HG03575 (cell line): ENCODE data around the gene SLC16A8.

Source experiments
- ATAC-seq: cut with Tn5 transposase; IDR thresholded peaks from one replicate; pipeline ENCODE4 v1.9.1; 2021; ENCODE audit not compliant: unreplicated experiment, insufficient number of reproducible peaks, low FRiP score; ENCODE audit errors: extremely low read depth

SLC16A8 gene

DNA sequence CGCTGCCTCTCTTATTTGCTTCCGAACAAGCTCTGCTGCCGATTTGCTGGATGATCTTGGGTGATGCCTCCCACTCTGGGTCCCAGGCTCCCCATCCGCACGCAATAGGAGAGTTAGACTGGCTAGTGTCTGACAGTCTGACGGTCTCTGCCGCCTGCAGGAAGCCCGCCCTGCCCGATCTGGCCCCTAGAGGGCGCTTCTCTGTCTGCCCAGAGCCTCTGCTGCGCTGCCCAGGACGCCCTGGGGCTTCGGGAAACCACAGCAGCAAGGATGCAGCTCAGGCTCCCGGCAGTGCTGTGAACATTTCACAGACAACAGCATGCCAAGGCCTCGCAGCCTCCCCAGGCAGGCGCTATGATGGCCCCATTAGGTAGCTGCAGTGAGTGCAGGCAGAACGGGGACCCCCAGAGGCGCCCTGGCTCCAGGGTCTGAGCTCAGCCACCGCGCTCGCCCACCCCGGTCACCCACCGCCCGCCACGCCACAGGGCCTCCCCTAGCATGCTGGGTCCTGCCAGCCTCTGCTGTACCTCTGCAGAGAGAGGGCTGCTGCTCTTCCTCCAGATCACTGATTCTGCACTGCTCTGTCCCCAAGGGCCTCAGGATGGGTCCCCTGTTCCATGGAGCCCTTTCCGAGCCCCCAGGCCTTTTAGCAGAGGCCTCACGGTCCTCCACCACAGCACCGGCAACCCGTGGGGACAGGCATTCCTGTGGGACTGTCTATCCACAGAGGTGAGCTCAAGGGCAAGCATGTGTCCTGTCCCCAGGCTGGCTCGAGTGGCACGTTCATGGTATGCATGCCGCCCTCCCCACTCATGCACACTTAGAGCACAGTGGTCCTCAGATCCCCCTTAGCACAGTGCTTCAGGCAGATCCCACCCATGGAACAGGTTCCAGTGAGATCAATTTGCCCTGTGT, 30.8 kb upstream of the SLC16A8 start:
- ATAC-seq, result no peak

DNA sequence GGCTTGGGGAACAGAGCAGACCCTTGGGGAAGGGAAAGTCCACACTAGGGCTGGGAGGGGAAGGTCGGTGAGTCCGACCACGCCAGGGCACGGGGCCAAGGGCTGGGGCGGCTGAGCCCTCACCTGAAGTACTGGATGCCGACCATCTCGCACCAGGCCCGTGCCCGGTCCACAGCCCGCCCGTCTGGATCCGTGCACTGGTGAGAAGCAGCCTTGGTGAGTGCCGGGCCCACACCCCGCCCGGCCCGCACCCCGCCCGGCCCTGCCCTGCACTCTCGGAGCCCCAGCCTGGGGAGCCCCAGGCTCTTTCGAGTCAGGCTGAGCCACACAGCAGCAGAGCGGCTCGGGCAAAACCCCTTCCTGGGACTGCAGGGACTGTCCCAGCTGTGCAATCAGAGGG, 28.4 kb upstream of the SLC16A8 start:
- ATAC-seq, result no peak

GRCh38 chr22:38111925-38112355, 28.0 kb upstream of the SLC16A8 start:
- ATAC-seq, result no peak

- no peak for ATAC-seq
Observed at GRCh38 chr22:38110863-38111852, 27.2 kb upstream of the SLC16A8 start.

GRCh38 chr22:38110008-38110862, 26.3 kb upstream of the SLC16A8 start, which contains the start of gene BAIAP2L2:
Gene BAIAP2L2, minus strand, starts transcription at chr22:38110684. Its CDS starts 159 bp downstream, at chr22:38110525.
- no peak for ATAC-seq

- no peak for ATAC-seq
Observed at GRCh38 chr22:38109371-38110001, 25.5 kb upstream of the SLC16A8 start.

DNA sequence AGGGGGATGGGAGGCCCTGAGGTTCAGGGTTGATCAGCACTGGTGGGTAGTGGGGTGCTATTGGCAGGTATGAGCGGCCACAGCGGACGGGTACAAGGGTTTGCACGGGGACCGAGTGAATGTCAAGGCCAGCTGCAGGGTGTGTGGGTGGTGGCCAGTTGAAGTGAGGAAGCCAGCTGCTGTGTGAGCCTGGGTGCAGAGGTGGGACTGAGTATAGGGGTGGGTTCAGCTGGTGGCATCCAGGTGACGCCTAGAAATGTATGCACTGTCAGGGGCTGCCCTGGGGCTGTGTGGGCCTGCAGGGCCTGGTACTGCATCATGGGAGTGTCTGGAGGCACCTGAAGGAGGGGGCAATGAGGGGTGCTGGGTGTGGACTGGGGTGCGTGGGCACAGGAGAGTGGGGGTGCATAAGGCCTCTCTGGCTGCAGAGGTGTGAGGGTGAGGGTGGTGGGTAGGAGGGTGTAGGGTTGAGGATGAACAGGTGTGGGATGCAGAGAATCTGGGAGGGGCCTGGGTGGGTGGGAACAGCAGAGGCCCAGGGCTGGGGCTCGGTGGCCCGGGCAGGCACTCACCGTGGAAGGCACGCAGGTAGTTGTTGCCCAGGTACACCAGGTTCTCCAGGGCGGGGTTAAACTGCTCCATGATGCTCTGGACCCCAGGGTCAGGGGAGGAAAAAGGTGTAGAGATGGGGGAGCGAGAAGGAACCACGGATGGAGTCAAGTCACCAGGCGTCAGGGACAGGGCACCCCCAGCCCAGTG, 24.8 kb upstream of the SLC16A8 start:
- ATAC-seq, result no peak

- ATAC-seq, result no peak
Observed at GRCh38 chr22:38107692-38108515, 23.9 kb upstream of the SLC16A8 start.

- no peak for ATAC-seq
Observed at GRCh38 chr22:38106814-38107578, 23.0 kb upstream of the SLC16A8 start.

GRCh38 chr22:38104084-38104483, 20.1 kb upstream of the SLC16A8 start:
- no peak for ATAC-seq

GRCh38 chr22:38103641-38104040, 19.7 kb upstream of the SLC16A8 start:
- no peak for ATAC-seq

DNA sequence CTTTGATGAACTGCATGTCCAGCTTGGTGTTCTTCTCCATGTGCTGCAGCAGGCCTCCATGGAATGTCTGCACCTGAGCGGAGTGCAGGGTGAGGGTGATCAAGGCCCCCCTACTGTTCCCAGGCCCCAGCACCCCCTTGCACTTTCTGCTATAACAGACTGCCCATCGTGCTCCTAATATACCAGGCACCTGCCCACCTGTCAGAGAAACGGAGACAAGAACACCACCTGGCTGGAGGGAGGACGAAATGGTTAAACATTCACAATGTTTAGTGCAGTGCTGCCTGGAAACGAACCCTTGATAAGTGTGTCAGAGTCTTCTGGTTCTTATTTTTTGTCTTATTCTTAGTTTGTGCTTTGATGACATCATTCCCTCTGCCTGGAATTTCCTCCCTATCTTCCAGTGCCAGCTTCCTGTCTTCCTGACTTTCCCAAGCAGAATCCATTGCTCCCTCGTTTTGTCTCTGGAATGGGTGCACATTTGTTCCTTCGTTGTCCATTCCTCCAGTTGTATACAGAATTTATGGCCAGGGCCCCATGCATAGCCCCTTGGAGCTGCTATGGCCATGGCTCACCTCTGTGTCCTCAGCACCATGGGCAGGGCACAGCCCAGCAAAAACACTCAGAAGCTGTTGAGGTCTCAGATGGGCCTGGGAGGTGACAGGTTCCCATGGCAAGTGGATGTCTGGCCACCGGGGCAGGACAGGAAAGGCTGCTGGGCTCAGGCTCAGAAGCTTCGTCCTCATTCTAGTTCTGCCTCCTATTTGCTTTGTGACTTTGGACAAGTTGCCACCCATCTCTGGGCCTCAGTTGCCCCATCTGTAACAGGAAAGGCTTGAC, 14.6 kb upstream of the SLC16A8 start:
- no peak for ATAC-seq

- ATAC-seq, result no peak
Observed at GRCh38 chr22:38097557-38098409, 13.8 kb upstream of the SLC16A8 start.

DNA sequence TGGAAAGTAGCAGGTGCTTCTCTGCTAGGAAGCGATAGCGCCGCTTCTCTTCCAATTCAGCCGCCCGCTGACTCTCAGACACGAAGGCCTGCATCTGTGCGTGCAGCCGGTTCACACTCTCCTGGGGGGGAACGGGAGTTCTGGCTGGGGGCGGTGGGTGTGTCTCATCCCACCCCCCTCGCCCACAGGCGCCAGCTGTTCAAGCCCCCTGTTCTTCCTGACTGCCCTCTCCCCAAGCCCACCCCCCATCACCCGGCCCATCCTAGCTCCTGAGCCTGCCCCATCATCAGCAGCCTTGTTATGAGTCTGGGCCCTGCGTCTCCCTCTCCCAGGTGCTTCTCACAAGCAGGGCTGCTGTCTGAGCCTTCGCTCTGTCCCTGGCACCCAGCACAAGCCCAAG, 13.1 kb upstream of the SLC16A8 start:
- no peak for ATAC-seq

- no peak for ATAC-seq
Observed at GRCh38 chr22:38089474-38089851, 5.5 kb upstream of the SLC16A8 start.
